Measurements from ENCODE around the gene CLDN5.

Gene CLDN5

DNA sequence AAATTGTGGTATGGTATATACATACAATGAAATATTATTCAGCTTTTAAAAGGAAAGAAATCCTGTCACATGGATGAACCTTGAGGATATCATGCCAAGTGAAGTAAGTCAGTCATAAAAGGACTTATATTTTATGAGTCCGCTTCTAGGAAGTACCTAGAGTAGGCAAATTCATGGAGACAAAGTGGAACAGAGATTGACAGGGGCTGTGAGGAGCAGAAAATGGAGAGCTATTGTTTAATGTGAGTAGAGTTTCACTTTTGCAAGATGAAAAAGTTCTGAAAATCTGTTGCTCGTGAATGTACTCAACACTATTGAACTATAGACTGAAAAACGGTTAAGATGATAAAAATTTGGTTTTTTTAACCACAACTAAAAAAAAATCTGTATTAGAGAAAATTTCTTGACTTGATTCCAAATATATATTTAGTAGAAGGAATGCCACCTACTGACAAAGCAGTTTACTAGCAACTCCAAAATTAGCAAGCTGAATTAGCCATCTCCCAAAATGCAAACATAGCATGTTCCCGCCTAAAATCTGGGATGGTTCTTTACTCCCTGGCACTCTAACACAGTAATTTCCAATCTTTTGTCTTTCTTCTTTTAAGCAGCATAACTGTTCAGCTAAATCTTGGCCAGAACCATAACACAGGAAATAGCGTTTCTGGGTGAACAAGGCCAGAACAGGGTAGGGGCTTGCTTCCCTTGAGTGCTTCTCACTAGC, 46.7 kb downstream of the CLDN5 start:
- no peaks in the 10 kb centered on the region for H3K4me1 ChIP-seq (ENCODE audit: control insufficient read depth, insufficient read depth, low read length)
- H3K4me3 ChIP-seq (ENCODE audit: low read depth, low read length) = peak overlapping the region; percentile 77
- ChIA-PET CTCF (interaction anchor here (0.5 to 4.6 kb wide), 10 partner anchors 9 to 717 kb away, joined by 3 to 31 read pairs (median 4); no protein-coding TSS in a partner anchor), POLR2A (interaction anchor here (1.7 to 3.4 kb wide), 2 partner anchors 30 to 299 kb away, joined by 3 to 20 read pairs; partner anchors contain the start of genes C22orf39 and SLC25A1)
- no peaks in the 10 kb centered on the region for H3K9me3 ChIP-seq (ENCODE audit: control insufficient read depth, insufficient read depth, low read depth, low read length)
- TF ChIP-seq ZNF654 (tag by site-specific recombination; IDR thresholded peaks at IDR 0.05; ENCODE audit: low read depth) = peak; percentile 42; the same call in 1 of the 2 replicates
- TF ChIP-seq, protein P1, sequence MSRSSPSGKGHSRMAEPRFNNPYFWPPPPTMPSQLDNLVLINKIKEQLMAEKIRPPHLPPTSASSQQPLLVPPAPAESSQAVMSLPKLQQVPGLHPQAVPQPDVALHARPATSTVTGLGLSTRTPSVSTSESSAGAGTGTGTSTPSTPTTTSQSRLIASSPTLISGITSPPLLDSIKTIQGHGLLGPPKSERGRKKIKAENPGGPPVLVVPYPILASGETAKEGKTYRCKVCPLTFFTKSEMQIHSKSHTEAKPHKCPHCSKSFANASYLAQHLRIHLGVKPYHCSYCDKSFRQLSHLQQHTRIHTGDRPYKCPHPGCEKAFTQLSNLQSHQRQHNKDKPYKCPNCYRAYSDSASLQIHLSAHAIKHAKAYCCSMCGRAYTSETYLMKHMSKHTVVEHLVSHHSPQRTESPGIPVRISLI (tag by site-specific recombination; IDR thresholded peaks at IDR 0.05) = 0 out of 2 replicates have a peak, but pooled peaks have one; percentile 33
- TF ChIP-seq, protein P2, sequence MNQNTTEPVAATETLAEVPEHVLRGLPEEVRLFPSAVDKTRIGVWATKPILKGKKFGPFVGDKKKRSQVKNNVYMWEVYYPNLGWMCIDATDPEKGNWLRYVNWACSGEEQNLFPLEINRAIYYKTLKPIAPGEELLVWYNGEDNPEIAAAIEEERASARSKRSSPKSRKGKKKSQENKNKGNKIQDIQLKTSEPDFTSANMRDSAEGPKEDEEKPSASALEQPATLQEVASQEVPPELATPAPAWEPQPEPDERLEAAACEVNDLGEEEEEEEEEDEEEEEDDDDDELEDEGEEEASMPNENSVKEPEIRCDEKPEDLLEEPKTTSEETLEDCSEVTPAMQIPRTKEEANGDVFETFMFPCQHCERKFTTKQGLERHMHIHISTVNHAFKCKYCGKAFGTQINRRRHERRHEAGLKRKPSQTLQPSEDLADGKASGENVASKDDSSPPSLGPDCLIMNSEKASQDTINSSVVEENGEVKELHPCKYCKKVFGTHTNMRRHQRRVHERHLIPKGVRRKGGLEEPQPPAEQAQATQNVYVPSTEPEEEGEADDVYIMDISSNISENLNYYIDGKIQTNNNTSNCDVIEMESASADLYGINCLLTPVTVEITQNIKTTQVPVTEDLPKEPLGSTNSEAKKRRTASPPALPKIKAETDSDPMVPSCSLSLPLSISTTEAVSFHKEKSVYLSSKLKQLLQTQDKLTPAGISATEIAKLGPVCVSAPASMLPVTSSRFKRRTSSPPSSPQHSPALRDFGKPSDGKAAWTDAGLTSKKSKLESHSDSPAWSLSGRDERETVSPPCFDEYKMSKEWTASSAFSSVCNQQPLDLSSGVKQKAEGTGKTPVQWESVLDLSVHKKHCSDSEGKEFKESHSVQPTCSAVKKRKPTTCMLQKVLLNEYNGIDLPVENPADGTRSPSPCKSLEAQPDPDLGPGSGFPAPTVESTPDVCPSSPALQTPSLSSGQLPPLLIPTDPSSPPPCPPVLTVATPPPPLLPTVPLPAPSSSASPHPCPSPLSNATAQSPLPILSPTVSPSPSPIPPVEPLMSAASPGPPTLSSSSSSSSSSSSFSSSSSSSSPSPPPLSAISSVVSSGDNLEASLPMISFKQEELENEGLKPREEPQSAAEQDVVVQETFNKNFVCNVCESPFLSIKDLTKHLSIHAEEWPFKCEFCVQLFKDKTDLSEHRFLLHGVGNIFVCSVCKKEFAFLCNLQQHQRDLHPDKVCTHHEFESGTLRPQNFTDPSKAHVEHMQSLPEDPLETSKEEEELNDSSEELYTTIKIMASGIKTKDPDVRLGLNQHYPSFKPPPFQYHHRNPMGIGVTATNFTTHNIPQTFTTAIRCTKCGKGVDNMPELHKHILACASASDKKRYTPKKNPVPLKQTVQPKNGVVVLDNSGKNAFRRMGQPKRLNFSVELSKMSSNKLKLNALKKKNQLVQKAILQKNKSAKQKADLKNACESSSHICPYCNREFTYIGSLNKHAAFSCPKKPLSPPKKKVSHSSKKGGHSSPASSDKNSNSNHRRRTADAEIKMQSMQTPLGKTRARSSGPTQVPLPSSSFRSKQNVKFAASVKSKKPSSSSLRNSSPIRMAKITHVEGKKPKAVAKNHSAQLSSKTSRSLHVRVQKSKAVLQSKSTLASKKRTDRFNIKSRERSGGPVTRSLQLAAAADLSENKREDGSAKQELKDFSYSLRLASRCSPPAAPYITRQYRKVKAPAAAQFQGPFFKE (tag by site-specific recombination; IDR thresholded peaks at IDR 0.05; ENCODE audit: borderline replicate concordance) = no peak
- no peak for TF ChIP-seq ZSCAN23 (tag by site-specific recombination; IDR thresholded peaks at IDR 0.05)
- TF ChIP-seq, protein P3, sequence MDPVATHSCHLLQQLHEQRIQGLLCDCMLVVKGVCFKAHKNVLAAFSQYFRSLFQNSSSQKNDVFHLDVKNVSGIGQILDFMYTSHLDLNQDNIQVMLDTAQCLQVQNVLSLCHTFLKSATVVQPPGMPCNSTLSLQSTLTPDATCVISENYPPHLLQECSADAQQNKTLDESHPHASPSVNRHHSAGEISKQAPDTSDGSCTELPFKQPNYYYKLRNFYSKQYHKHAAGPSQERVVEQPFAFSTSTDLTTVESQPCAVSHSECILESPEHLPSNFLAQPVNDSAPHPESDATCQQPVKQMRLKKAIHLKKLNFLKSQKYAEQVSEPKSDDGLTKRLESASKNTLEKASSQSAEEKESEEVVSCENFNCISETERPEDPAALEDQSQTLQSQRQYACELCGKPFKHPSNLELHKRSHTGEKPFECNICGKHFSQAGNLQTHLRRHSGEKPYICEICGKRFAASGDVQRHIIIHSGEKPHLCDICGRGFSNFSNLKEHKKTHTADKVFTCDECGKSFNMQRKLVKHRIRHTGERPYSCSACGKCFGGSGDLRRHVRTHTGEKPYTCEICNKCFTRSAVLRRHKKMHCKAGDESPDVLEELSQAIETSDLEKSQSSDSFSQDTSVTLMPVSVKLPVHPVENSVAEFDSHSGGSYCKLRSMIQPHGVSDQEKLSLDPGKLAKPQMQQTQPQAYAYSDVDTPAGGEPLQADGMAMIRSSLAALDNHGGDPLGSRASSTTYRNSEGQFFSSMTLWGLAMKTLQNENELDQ (tag by site-specific recombination; IDR thresholded peaks at IDR 0.05; ENCODE audit: low read depth) = no peak
- TF ChIP-seq ZNF548 (tag by site-specific recombination; IDR thresholded peaks at IDR 0.05) = no peak
- peak; percentile 11; the same call in 1 of the 2 replicates for TF ChIP-seq PRDM1 (tag by site-specific recombination; IDR thresholded peaks at IDR 0.05)
- TF ChIP-seq ZNF324 (tag by site-specific recombination; IDR thresholded peaks at IDR 0.05) = no peak
- 0 out of 2 replicates have a peak, but pooled peaks have one; percentile 14 for TF ChIP-seq ZNF664 (tag by site-specific recombination; IDR thresholded peaks at IDR 0.05)
- H3K36me3 ChIP-seq (ENCODE audit: control insufficient read depth in 2 of 2, insufficient read depth in 1 of 2, low read length in 2 of 2) = peaks cover 0 to 47% of the 10 kb centered on the region in 2 experiments; a peak in 2 of 3 replicates
- no peak overlapping the region for H3K27ac ChIP-seq (ENCODE audit: extremely low read depth, low read depth, low read length)

DNA sequence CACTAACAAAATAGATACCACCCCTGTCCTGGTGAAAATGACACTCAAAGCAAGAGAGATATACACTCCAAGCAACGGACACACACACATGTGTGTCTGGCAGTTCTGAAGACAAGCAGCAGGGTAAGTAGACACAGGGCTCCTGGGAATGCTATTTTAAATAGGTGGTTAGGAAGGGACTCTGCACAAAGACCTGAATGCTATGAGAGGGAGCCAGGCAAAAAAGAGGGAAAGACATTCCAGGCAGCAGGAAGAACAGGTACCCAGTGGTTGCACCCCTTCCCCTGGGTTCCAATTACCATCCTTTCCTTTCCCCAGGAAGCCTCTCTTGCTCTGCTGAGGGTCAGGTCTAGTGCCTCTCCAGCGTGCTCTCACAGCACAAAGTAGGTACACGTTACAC, 48.2 kb downstream of the CLDN5 start:
- POLR2A ChIA-PET = interaction anchor here (0.7 kb wide), 1 partner anchor 466 kb away, joined by 6 read pairs; no protein-coding TSS in a partner anchor
- Histone ChIP-seq H3K36me3 (ENCODE audit: control insufficient read depth in 2 of 2, insufficient read depth in 1 of 2, low read length in 2 of 2) (peaks cover 0 to 52% of the 10 kb centered on the region in 2 experiments; a peak in 2 of 3 replicates), H3K27ac (ENCODE audit: extremely low read depth, low read depth, low read length) (no peak overlapping the region), H3K4me3 (ENCODE audit: low read depth, low read length) (no peak overlapping the region), H3K9me3 (ENCODE audit: control insufficient read depth, insufficient read depth, low read depth, low read length) (no peaks in the 10 kb centered on the region), H3K4me1 (ENCODE audit: control insufficient read depth, insufficient read depth, low read length) (no peaks in the 10 kb centered on the region)
- CTCF ChIA-PET = no interaction called here
- TF ChIP-seq ZNF561 (tag by site-specific recombination; IDR thresholded peaks at IDR 0.05; ENCODE audit: borderline replicate concordance) = no peak
- TF ChIP-seq ZNF514 (tag by site-specific recombination; IDR thresholded peaks at IDR 0.05) = no peak
- TF ChIP-seq BCL11B (tag by site-specific recombination; IDR thresholded peaks at IDR 0.05; ENCODE audit: low read depth) = no peak
- no peak for TF ChIP-seq ZNF121 (tag by site-specific recombination; IDR thresholded peaks at IDR 0.05)
- TF ChIP-seq ZNF776 (tag by site-specific recombination; IDR thresholded peaks at IDR 0.05; ENCODE audit: borderline replicate concordance) = no peak
- no peak for TF ChIP-seq HOXA7 (CRISPR knock-in tag; IDR thresholded peaks at IDR 0.05; ENCODE audit: borderline replicate concordance)
- TF ChIP-seq ZNF585B (tag by site-specific recombination; IDR thresholded peaks at IDR 0.05) = no peak
- TF ChIP-seq ZNF660 (tag by site-specific recombination; IDR thresholded peaks at IDR 0.05) = no peak
- TF ChIP-seq ZNF341 (tag by site-specific recombination; IDR thresholded peaks at IDR 0.05; ENCODE audit: low read depth) = no peak
- TF ChIP-seq, protein P4, sequence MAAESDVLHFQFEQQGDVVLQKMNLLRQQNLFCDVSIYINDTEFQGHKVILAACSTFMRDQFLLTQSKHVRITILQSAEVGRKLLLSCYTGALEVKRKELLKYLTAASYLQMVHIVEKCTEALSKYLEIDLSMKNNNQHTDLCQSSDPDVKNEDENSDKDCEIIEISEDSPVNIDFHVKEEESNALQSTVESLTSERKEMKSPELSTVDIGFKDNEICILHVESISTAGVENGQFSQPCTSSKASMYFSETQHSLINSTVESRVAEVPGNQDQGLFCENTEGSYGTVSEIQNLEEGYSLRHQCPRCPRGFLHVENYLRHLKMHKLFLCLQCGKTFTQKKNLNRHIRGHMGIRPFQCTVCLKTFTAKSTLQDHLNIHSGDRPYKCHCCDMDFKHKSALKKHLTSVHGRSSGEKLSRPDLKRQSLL (tag by site-specific recombination; IDR thresholded peaks at IDR 0.05) = no peak
- TF ChIP-seq ZNF184 (tag by site-specific recombination; IDR thresholded peaks at IDR 0.05) = no peak
- TF ChIP-seq ZNF423 (tag by site-specific recombination; IDR thresholded peaks at IDR 0.05) = no peak
- no peak for TF ChIP-seq ZNF155 (tag by site-specific recombination; IDR thresholded peaks at IDR 0.05)
- no peak for TF ChIP-seq ZNF426 (tag by site-specific recombination; IDR thresholded peaks at IDR 0.05)
- no peak for TF ChIP-seq ZEB2 (tag by site-specific recombination; IDR thresholded peaks at IDR 0.05)
- TF ChIP-seq ZNF266 (tag by site-specific recombination; IDR thresholded peaks at IDR 0.05; ENCODE audit: low read depth) = no peak
